ENCODE data around the gene CST7. TPM values are rescaled to one million over a fixed set of nuclear protein-coding genes. Genes with fewer than 3 reads are reported as not detected.

The CST7 gene
- total and polyA plus RNA-seq, 10 of the 15 experiments (the other 5 are each of a cell fraction or from before 2014, with no cell fraction given) = 0.69 TPM; not detected in 9

DNA sequence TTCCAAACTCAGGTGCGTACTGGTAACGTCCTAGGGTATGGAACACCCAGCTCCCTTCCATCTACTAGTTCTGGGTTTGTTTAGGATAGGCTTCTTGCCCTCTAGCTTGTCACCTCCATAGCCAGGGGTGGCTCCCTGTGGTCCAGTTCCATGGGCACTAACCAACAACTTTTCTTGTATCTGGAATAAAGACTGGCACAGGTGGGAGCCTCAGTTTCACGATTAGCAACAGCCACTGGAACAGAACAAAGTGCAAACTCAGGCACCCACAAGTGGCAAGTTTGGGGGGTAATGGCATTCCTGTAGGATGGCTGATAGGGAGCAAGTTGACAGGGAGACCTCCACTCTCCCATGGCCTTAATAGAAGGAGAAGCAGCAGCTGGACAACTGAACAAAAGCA is 49.1 kb downstream of the CST7 start:
- ATAC-seq = no peak
- no peak for TF ChIP-seq SMAD5 (IDR thresholded peaks at IDR 0.05; ENCODE audit: low read depth)
- no peak for TF ChIP-seq JUND (IDR thresholded peaks at IDR 0.05; ENCODE audit: low read depth, low read length)
- no peak for TF ChIP-seq NR2C1 (IDR thresholded peaks at IDR 0.05)
- no peak for TF ChIP-seq IKZF2 (IDR thresholded peaks at IDR 0.05)
- TF ChIP-seq, protein P1, sequence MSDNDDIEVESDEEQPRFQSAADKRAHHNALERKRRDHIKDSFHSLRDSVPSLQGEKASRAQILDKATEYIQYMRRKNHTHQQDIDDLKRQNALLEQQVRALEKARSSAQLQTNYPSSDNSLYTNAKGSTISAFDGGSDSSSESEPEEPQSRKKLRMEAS (IDR thresholded peaks at IDR 0.05; ENCODE audit: low read depth, low read length) = no peak
- TF ChIP-seq NFYB (IDR thresholded peaks at IDR 0.05; ENCODE audit: insufficient read depth, low read depth, low read length) = no peak
- TF ChIP-seq PAX8 (IDR thresholded peaks at IDR 0.05) = no peak
- TF ChIP-seq MYB (IDR thresholded peaks at IDR 0.05; ENCODE audit: borderline replicate concordance, low read depth, low read length) = no peak
- no peak for TF ChIP-seq HCFC1 (IDR thresholded peaks at IDR 0.05; ENCODE audit: low read length)
- TF ChIP-seq, protein P2, sequence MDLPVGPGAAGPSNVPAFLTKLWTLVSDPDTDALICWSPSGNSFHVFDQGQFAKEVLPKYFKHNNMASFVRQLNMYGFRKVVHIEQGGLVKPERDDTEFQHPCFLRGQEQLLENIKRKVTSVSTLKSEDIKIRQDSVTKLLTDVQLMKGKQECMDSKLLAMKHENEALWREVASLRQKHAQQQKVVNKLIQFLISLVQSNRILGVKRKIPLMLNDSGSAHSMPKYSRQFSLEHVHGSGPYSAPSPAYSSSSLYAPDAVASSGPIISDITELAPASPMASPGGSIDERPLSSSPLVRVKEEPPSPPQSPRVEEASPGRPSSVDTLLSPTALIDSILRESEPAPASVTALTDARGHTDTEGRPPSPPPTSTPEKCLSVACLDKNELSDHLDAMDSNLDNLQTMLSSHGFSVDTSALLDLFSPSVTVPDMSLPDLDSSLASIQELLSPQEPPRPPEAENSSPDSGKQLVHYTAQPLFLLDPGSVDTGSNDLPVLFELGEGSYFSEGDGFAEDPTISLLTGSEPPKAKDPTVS (IDR thresholded peaks at IDR 0.05; ENCODE audit: low read depth, low read length) = no peak
- TF ChIP-seq CBX3 (IDR thresholded peaks at IDR 0.05; ENCODE audit: borderline replicate concordance, low read depth) = no peak
- no peak for TF ChIP-seq BACH1 (IDR thresholded peaks at IDR 0.05; ENCODE audit: borderline replicate concordance)
- Histone ChIP-seq H3K4me3 (no peak overlapping the region), H3K9me3 (replicated peaks; ENCODE audit: control insufficient read depth, insufficient read depth, low read length) (no peaks in the 10 kb centered on the region), H3K27ac (ENCODE audit: control insufficient read depth, insufficient read depth) (no peak overlapping the region), H3K9ac (ENCODE audit: control insufficient read depth, insufficient read depth, low read length) (no peak overlapping the region), H3K36me3 (ENCODE audit: control insufficient read depth in 2 of 2, insufficient read depth in 2 of 2, low read length in 1 of 2) (no peaks in the 10 kb centered on the region), H2AFZ (ENCODE audit: control insufficient read depth, low read depth, low read length) (no peak overlapping the region), H3K79me2 (ENCODE audit: control insufficient read depth, insufficient read depth, low read length) (no peaks in the 10 kb centered on the region), H3K4me2 (ENCODE audit: control insufficient read depth, insufficient read depth) (no peak overlapping the region), H3K27me3 (replicated peaks in 1 of 2; ENCODE audit: control insufficient read depth in 2 of 2, insufficient read depth in 2 of 2, low read length in 1 of 2) (no peaks in the 10 kb centered on the region), H4K20me1 (ENCODE audit: control insufficient read depth, insufficient read depth) (no peaks in the 10 kb centered on the region), H3K4me1 (ENCODE audit: control insufficient read depth, insufficient read depth, low read length) (no peaks in the 10 kb centered on the region)
- intact Hi-C loops (cut with micrococcal nuclease; ENCODE audit: unreplicated experiment) (loop anchor here (5.0 kb wide), 1 partner anchor 289 kb away; no protein-coding TSS in a partner anchor), in situ Hi-C loops (cut with MboI) (no loop called here)
- FAIRE-seq = no peak
- ChIA-PET POLR2A (interaction anchor here (0.6 to 1.1 kb wide), 3 partner anchors 43 to 64 kb away, joined by 3 read pairs; no protein-coding TSS in a partner anchor), CTCF (interaction anchor here (0.8 to 13.8 kb wide), 4 partner anchors 62 to 401 kb away, joined by 3 to 244 read pairs (median 4); partner anchors contain the start of gene ACSS1), SMC1A (ENCODE audit: uncharacterized antibody, unreplicated experiment) (interaction anchor here (0.7 to 2.1 kb wide), 4 partner anchors 24 to 77 kb away, joined by 3 to 7 read pairs (median 3); no protein-coding TSS in a partner anchor), RAD21 (ENCODE audit: unreplicated experiment) (interaction anchor here (1.0 to 2.1 kb wide), 2 partner anchors 38 to 67 kb away, joined by 3 to 14 read pairs; no protein-coding TSS in a partner anchor)
- no peak for DNase-seq (ENCODE audit: low read depth, low spot score)
- WGBS (ENCODE audit: insufficient coverage, insufficient replicate concordance, low lambda C conversion rate, missing lambda C conversion rate) = 64% methylated on average over 3 of the region's 3 CpGs
- no TSS peak for BruUV-seq (replicated peaks)
